ENCODE measurements around the gene FOXK1.
A peak's percentile ranks its signal among the peaks of the same experiment; 100 is the strongest.

FOXK1 gene

GRCh38 chr7:4703532-4703931 is 21.4 kb downstream of the FOXK1 start:
- Histone ChIP-seq H3K4me1 (ENCODE audit: control insufficient read depth, low read depth, low read length) (peaks cover 18% of the 10 kb centered on the region), H3K9me3 (ENCODE audit: control insufficient read depth, low read depth, low read length) (no peaks in the 10 kb centered on the region), H3K27me3 (ENCODE audit: control insufficient read depth, insufficient read depth, low read length) (peaks cover 71% of the 10 kb centered on the region), H3K36me3 (ENCODE audit: control insufficient read depth, low read depth, low read length) (no peaks in the 10 kb centered on the region), H3K9ac (ENCODE audit: low read length) (no peak overlapping the region), H3K4me3 (ENCODE audit: low read length) (no peak overlapping the region), H3K27ac (ENCODE audit: low read length) (no peak overlapping the region)

DNA sequence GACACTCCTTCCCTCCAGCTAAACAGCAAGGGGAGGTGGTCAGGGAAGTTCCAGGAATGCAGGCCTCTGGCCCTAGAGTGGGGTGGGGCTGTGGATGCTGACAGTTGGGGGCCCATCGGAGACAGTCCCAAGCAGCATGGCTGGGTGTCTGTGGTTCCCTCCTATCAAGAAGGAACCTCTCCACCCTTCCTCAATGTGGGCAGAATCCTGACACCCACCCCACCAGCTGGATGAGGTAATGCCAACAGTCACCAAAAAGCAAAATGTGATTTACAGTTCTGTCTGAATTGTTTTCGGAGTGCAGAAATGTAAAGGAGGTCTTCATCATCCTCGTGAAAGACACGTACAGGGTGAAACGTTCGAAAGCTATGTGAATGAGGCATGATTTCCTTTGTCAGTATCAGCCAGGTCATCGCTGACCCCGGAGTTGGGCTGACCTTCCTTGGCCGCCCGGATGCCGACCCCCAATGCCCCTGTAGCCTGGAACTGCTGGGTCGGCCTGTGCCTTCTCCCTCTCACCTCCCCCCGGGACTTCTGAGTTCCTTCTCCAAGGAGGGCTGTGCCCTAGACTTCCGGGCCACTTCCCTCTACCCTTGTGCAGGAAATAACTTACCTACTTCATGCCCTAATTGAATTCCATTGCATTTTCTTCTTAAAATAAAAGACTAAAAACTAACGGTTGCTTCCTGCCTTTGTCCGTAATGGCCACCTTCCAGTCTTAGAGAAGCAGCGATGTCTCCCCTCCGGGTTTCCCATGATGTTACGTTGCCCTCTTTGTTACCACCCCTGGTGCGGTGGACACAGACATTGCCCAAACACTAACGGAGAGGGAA is 24.5 kb downstream of the FOXK1 start:
- peak overlapping the region; percentile 47 for H3K4me3 ChIP-seq (ENCODE audit: low read length)
- peaks cover 18% of the 10 kb centered on the region for H3K4me1 ChIP-seq (ENCODE audit: control insufficient read depth, low read depth, low read length)
- peak overlapping the region; percentile 59 for H3K9ac ChIP-seq (ENCODE audit: low read length)
- no peaks in the 10 kb centered on the region for H3K9me3 ChIP-seq (ENCODE audit: control insufficient read depth, low read depth, low read length)
- no peak overlapping the region for H3K27ac ChIP-seq (ENCODE audit: low read length)
- peaks cover 96% of the 10 kb centered on the region for H3K27me3 ChIP-seq (ENCODE audit: control insufficient read depth, insufficient read depth, low read length)
- H3K36me3 ChIP-seq (ENCODE audit: control insufficient read depth, low read depth, low read length) = no peaks in the 10 kb centered on the region

GRCh38 chr7:4707217-4707741 is 25.2 kb downstream of the FOXK1 start:
- peaks cover 97% of the 10 kb centered on the region for H3K27me3 ChIP-seq (ENCODE audit: control insufficient read depth, insufficient read depth, low read length)
- peaks cover 18% of the 10 kb centered on the region for H3K4me1 ChIP-seq (ENCODE audit: control insufficient read depth, low read depth, low read length)
- H3K9ac ChIP-seq (ENCODE audit: low read length) = peak overlapping the region; percentile 59
- no peaks in the 10 kb centered on the region for H3K36me3 ChIP-seq (ENCODE audit: control insufficient read depth, low read depth, low read length)
- peak overlapping the region; percentile 47 for H3K4me3 ChIP-seq (ENCODE audit: low read length)
- H3K9me3 ChIP-seq (ENCODE audit: control insufficient read depth, low read depth, low read length) = no peaks in the 10 kb centered on the region
- H3K27ac ChIP-seq (ENCODE audit: low read length) = no peak overlapping the region

DNA sequence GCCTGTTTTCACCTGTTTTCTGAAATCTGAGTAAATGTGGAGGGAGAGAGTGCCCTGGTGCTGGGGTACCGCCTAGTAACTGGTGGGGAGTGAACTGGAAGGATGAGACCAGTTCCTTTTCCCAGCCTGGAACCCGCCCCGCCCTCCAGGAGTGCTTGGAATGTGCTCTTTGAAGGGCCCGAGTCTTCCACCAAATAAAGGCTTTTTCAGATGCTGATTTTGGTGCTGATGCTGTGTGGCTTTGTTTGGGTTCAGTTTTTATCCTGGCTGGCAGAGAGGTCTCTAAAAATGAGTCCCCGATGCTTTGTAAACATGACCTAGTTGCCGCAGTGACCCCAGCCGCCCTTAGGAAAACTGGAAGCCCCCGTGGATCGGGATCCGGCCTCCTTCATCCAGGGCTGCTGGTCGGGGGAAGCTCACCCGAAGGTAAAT is 25.9 kb downstream of the FOXK1 start:
- no peak overlapping the region for H3K9ac ChIP-seq (ENCODE audit: low read length)

GRCh38 chr7:4709187-4709586 is 27.1 kb downstream of the FOXK1 start:
- H3K4me3 ChIP-seq (ENCODE audit: low read length) = no peak overlapping the region
- no peaks in the 10 kb centered on the region for H3K36me3 ChIP-seq (ENCODE audit: control insufficient read depth, low read depth, low read length)
- no peak overlapping the region for H3K27ac ChIP-seq (ENCODE audit: low read length)
- H3K4me1 ChIP-seq (ENCODE audit: control insufficient read depth, low read depth, low read length) = peaks cover 18% of the 10 kb centered on the region
- H3K9me3 ChIP-seq (ENCODE audit: control insufficient read depth, low read depth, low read length) = no peaks in the 10 kb centered on the region
- no peak overlapping the region for H3K9ac ChIP-seq (ENCODE audit: low read length)
- H3K27me3 ChIP-seq (ENCODE audit: control insufficient read depth, insufficient read depth, low read length) = peaks cover 97% of the 10 kb centered on the region

More for the DNA sequence above, 25.9 kb downstream of the FOXK1 start:
- H3K27ac ChIP-seq (ENCODE audit: low read length) = no peak overlapping the region
- H3K9me3 ChIP-seq (ENCODE audit: control insufficient read depth, low read depth, low read length) = no peaks in the 10 kb centered on the region
- H3K36me3 ChIP-seq (ENCODE audit: control insufficient read depth, low read depth, low read length) = no peaks in the 10 kb centered on the region
- H3K4me3 ChIP-seq (ENCODE audit: low read length) = peak overlapping the region; percentile 47
- peaks cover 18% of the 10 kb centered on the region for H3K4me1 ChIP-seq (ENCODE audit: control insufficient read depth, low read depth, low read length)
- H3K27me3 ChIP-seq (ENCODE audit: control insufficient read depth, insufficient read depth, low read length) = peaks cover 97% of the 10 kb centered on the region

- peaks cover 86% of the 10 kb centered on the region for H3K27me3 ChIP-seq (ENCODE audit: control insufficient read depth, insufficient read depth, low read length)
- peaks cover 17% of the 10 kb centered on the region for H3K4me1 ChIP-seq (ENCODE audit: control insufficient read depth, low read depth, low read length)
- H3K9ac ChIP-seq (ENCODE audit: low read length) = no peak overlapping the region
Observed at GRCh38 chr7:4711093-4711492, 29.0 kb downstream of the FOXK1 start.

GRCh38 chr7:4711634-4712033 is 29.5 kb downstream of the FOXK1 start:
- Histone ChIP-seq H3K27me3 (ENCODE audit: control insufficient read depth, insufficient read depth, low read length) (peaks cover 81% of the 10 kb centered on the region), H3K4me3 (ENCODE audit: low read length) (no peak overlapping the region), H3K27ac (ENCODE audit: low read length) (no peak overlapping the region), H3K36me3 (ENCODE audit: control insufficient read depth, low read depth, low read length) (no peaks in the 10 kb centered on the region), H3K4me1 (ENCODE audit: control insufficient read depth, low read depth, low read length) (peaks cover 12% of the 10 kb centered on the region), H3K9ac (ENCODE audit: low read length) (no peak overlapping the region), H3K9me3 (ENCODE audit: control insufficient read depth, low read depth, low read length) (no peaks in the 10 kb centered on the region)

More at GRCh38 chr7:4711093-4711492, 29.0 kb downstream of the FOXK1 start:
- no peak overlapping the region for H3K4me3 ChIP-seq (ENCODE audit: low read length)
- H3K36me3 ChIP-seq (ENCODE audit: control insufficient read depth, low read depth, low read length) = no peaks in the 10 kb centered on the region
- H3K27ac ChIP-seq (ENCODE audit: low read length) = no peak overlapping the region
- H3K9me3 ChIP-seq (ENCODE audit: control insufficient read depth, low read depth, low read length) = no peaks in the 10 kb centered on the region

GRCh38 chr7:4712281-4713182 is 30.4 kb downstream of the FOXK1 start:
- H3K4me3 ChIP-seq (ENCODE audit: low read length) = no peak overlapping the region
- no peaks in the 10 kb centered on the region for H3K9me3 ChIP-seq (ENCODE audit: control insufficient read depth, low read depth, low read length)
- peaks cover 7% of the 10 kb centered on the region for H3K4me1 ChIP-seq (ENCODE audit: control insufficient read depth, low read depth, low read length)
- peaks cover 72% of the 10 kb centered on the region for H3K27me3 ChIP-seq (ENCODE audit: control insufficient read depth, insufficient read depth, low read length)
- H3K36me3 ChIP-seq (ENCODE audit: control insufficient read depth, low read depth, low read length) = no peaks in the 10 kb centered on the region
- H3K27ac ChIP-seq (ENCODE audit: low read length) = no peak overlapping the region
- no peak overlapping the region for H3K9ac ChIP-seq (ENCODE audit: low read length)

- peaks cover 3% of the 10 kb centered on the region for H3K4me1 ChIP-seq (ENCODE audit: control insufficient read depth, low read depth, low read length)
- H3K9me3 ChIP-seq (ENCODE audit: control insufficient read depth, low read depth, low read length) = no peaks in the 10 kb centered on the region
- H3K9ac ChIP-seq (ENCODE audit: low read length) = no peak overlapping the region
- peaks cover 67% of the 10 kb centered on the region for H3K27me3 ChIP-seq (ENCODE audit: control insufficient read depth, insufficient read depth, low read length)
- H3K36me3 ChIP-seq (ENCODE audit: control insufficient read depth, low read depth, low read length) = no peaks in the 10 kb centered on the region
- H3K4me3 ChIP-seq (ENCODE audit: low read length) = no peak overlapping the region
- H3K27ac ChIP-seq (ENCODE audit: low read length) = no peak overlapping the region
Observed at GRCh38 chr7:4713183-4713784, 31.2 kb downstream of the FOXK1 start.

GRCh38 chr7:4714161-4714700 is 32.1 kb downstream of the FOXK1 start:
- H3K36me3 ChIP-seq (ENCODE audit: control insufficient read depth, low read depth, low read length) = no peaks in the 10 kb centered on the region
- H3K27me3 ChIP-seq (ENCODE audit: control insufficient read depth, insufficient read depth, low read length) = peaks cover 57% of the 10 kb centered on the region
- no peak overlapping the region for H3K27ac ChIP-seq (ENCODE audit: low read length)
- no peak overlapping the region for H3K9ac ChIP-seq (ENCODE audit: low read length)
- H3K9me3 ChIP-seq (ENCODE audit: control insufficient read depth, low read depth, low read length) = no peaks in the 10 kb centered on the region
- H3K4me1 ChIP-seq (ENCODE audit: control insufficient read depth, low read depth, low read length) = no peaks in the 10 kb centered on the region
- H3K4me3 ChIP-seq (ENCODE audit: low read length) = no peak overlapping the region

Measured in iPS-18a (cell line).